Left renal pelvis (tissue), 4 donors: ENCODE data around the gene HOXA1. TPM values are rescaled to one million over a fixed set of nuclear protein-coding genes. Genes with fewer than 3 reads are reported as not detected.

Experiments used
- DNase-seq, 4 donors: peaks; one replicate each; pipeline ENCODE4 v3.0.0-alpha.2; 2013; ENCODE audit warnings: low read depth in 4 of 4, low spot score in 3 of 4
- polyA plus RNA-seq, 4 donors: library from polyadenylated mRNA; unstranded; fragments of 120-200 nt; gene quantifications; one replicate each; pipeline ENCODE4 v1.2.1, GENCODE V29; 2013; ENCODE audit not compliant: insufficient read length in 4 of 4

The HOXA1 gene
- polyA plus RNA-seq, 4 donors, result 2.6 to 4.0 (median 3.0) TPM

DNA sequence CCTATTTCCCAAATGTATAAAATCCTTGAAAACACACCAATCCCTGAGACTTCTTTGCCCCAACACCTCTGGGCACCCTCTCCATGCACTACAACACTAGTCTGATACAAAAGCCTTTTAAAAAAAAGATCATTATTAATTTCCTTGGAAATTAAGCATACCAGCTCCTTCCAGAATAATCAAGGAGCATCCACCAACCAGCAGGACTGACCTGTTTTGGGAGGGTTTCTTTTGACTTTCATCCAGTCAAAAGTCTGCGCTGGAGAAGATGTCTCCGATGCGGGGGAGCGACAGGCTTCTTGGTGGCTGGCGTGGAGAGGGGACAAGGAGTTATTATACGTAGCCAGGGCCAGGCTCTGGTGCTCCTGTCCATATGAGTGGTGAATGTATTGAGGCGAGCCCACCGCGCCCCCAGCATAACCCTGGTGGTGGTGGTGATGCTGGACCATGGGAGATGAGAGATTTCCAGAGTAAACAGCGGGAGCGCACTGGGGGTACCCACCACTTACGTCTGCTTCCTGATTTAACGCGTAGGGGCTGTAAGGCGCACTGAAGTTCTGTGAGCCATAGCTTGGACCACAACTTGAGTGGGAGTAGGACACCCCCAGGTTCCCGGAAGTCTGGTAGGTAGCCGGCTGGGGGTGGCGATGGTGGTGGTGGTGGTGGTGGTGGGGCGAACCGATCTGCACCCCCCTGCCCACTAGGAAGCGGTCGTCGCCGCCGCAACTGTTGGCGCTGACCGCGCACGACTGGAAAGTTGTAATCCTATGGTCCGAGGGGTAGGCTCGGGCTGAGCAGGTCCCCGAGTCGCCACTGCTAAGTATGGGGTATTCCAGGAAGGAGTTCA lies 527 bp downstream of the HOXA1 start:
- peak in 1 of 4 donors; percentile 29 for DNase-seq

DNA sequence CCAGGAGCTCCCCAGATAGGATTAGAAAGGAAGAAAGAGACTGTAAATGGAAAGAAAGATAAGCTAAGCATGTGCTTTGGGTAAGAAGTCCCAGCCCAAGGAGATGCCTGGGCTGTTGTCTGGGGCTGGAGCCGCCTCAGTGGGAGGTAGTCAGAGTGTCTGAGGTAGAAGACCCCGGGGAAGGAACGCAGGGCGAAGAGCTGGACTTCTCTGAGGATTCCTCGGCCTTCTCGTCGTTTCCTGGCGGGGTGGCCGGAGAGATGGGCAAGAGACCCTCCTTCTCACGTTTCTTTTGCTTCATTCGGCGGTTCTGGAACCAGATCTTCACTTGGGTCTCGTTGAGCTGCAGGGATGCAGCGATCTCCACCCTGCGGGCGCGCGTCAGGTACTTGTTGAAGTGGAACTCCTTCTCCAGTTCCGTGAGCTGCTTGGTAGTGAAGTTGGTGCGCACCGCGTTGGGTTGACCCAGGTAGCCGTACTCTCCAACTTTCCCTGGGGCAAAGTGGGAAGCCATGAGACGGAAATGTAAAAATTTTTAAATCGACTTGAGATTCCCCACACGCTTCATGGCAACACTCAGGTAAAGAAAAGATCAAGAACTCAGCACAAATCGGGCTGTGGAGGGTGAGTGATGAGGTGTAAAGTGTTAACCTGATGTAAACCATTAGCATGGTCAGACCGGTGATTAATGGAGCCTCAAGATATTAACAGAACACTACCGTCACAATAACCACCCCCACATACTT lies 1.3 kb downstream of the HOXA1 start:
- DNase-seq, result no peak

DNA sequence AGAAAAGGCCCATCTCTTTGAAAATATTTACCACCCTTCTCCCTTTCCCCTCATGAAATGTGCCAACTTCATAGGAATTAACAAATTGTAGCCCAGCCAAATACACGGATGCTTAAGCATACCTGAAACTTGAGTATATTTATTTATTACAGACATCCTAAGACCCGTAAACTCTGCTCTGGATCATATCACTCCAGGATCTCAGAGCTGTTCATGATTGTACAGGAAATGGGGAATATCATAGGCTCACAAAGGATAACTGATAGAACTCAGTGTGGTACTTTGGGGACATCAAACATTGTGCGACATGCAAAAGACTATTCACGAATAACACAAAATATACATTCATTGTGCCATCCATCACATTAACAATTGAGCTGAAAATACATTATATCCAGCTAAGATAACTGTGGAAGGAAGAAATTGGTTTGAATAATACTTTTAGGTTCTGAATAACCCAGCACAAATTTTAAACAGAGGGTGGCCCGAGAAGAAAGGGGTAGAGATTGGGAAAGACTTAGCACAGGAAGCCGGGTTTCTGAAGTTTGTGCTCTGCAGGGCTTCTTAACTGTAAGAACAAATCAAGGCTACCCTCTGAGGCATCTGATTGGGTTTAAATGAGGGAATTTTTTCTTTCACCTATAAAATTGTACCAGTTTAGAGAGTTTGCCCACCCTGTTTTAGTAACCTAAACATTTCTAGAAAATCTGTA lies 2.5 kb downstream of the HOXA1 start:
- DNase-seq, result no peak

DNA sequence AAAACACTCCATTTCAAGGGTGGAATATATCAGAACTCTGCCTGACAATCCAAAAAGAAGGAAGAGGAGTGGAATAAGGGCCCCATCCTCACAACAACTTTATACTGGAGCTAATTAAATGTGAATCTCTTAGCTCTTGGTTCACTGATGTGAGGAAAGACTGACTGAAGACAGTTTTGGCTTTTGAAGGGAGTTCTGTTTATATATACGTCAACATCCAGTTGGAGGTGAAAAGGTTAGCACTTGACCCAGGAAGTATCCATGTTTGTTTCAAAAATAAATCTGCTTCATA lies 3.0 kb downstream of the HOXA1 start:
- DNase-seq, result no peak

DNA sequence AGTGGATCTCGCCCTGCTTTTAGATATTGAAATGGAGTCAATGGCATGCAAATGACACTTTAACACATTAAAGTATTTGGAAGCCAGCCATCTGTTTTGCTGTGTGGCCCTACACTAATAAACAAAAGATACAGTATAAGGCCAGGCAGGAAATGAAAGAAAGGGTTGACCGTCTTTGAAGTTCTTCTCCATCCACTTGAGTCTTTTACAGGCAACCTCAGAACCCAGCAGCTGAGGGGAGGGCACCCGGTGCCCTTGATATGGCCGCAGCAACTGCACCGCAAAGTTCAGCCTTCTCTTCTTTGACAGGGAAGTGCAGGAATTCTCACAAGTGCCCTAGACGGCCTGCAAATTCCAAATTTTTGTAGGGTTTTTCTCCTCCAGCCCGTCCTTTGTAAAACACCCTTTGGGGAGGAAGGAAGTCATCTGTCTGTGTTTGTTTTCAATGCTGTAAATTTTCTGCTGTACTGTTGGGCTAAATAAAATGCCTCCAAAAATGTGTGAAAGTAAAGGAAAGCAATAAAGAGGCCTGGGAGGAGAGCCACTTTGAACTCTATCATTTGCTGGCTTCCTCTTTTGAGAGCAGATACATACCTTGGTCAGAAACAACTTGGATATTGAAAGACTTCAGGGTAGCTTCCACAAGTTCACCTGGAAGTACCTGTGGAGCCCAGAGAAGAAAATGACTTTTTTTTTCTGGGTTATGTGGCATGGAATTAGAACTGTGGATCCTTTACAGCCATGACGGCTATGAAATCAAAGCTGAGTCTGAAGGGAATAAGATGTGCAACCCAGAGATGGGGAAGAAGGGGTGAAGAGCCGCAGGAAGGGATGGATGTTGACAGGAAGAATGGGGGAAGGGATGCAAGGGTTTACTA lies 3.6 kb downstream of the HOXA1 start:
- DNase-seq, result peak in 1 of 4 donors; percentile 53

GRCh38 chr7:27091105-27091504 lies 4.7 kb downstream of the HOXA1 start:
- DNase-seq, result no peak

DNA sequence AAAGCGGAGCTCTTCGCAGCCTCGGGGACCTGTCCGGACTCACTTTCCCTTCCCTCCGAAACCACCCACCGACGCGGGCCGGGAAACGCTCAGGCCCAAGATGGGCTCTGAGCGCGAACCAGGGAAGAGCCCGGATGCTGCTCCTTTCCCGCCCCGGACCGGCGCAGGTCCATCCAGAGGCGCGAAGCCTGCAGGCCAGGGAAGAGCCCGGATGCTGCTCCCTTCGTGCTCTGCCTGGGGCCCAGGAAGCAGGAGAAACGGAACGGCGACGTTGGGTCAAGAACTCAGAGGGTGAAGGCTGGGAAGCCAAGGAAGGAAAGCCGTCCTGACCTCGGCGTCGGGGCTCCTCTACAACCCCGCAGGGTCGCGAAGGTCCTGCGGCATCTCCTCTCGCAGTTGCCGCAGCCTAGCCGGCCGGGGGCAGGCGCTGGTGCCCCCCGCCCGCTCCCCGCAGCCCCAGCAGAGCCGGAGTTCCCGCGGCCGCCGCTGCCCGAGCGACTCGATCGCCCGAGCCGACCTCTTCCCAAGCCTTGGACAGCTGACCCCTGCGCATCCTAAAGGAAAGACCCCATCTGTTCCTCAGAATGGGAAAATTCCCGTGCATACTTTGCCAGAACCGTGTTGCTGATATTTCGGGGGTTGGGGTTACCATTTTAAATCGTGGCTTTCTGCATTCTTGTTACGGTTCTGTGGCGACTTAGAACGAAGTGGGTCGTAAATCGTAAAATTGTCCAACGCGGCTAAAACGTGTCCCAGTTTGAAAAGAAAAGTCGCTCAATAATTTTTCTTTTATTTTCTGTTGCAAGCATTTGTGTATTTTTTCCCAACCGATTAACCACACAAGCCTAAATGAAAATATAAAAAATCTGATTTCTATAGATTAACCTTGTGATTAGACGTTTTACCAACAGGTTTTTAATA lies 7.5 kb downstream of the HOXA1 start:
- no peak for DNase-seq

GRCh38 chr7:27083646-27084045 lies 12.2 kb downstream of the HOXA1 start:
- no peak for DNase-seq

DNA sequence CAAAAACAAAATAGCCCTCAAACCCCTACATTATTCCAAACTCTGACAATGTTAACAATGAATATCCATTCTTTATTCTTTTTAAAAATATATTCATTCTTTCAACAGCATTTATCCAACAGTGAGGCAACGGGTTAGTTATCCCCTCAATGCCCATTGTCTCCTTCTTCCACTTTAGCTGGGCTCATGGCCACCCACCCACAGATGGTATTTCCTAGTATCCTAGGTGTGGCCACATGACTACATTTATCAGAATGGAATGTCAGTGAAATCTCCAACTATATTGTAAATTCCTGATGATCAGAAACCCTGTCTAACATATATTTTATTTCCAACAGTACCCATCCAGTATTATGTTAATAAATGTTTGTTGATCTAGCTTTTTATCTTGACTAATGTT lies 13.6 kb downstream of the HOXA1 start:
- no peak for DNase-seq

DNA sequence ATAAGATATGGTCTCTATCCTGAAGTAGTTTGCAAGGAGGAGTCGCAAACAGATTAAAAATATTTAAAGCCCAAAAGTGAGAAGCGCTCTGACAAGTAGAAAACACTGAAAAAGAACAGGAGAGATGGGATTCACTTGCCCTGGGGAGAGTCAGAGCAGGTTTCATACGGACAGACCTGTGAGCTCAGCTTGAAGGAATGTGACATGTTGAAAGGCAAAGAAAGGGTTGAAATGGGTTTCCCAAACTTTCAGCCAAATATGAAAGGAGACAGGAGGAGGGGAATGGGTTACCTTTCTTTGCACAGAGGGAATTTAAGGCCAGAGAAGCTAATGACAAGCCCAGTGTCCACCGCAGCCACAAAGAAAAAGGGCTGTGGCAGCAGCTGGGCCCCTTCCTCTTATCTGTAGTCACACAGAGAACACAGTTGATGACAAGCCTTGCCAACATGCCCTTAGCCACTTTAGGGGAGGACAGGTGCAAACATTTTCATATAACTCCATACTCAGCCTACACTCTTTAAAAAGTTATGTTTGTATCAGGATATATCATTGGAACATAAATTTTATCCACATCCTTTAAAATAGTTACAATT lies 14.9 kb downstream of the HOXA1 start:
- DNase-seq, result no peak

- DNase-seq, result no peak
Observed at GRCh38 chr7:27079234-27079975, 16.4 kb downstream of the HOXA1 start.

DNA sequence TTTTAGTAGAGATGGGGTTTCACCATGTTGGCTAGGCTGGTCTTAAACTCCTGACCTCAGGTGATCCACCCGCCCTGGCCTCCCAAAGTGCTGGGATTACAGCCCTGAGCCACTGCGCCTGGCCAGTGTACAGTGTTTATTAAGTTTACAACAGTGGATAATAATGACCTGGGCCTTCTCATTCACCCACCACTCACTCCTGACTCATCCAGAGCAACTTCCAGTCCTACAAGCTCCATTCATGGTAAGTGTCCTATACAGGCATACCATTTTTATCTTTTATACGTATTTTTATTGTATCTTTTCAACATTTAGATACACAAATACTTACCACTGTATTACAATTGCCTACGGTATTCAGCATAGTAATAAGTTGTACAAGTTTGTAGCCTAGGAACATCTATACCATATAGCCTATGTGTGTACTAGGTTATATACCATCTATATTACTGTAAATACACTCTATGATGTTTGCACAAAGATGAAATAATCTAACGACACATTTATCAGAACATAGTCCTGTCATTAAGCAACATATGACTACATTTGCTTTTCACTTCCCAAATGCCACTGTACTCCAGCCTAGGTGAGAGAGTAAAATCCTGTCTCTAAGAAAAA lies 17.1 kb downstream of the HOXA1 start:
- no peak for DNase-seq

DNA sequence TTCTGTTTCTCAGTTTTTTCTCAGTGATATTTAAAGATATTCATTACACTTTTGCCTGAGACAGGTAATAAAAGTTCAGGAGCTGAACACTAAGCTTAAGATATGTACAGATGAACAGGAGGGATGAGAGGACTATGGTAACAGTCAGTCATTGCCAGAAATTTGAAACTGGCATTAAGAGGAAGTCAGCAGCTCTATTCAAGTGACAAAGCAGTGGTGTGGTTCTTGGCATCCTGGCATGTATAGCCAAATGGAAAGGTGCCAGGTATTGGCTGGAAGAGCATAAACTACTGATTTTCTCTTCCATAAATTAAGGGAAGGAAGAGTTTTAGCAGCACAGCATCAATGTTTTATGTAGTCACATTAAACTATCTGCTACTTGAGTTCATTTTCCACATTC lies 22.7 kb downstream of the HOXA1 start:
- no peak for DNase-seq

- DNase-seq, result no peak
Observed at GRCh38 chr7:27071622-27072390, 24.0 kb downstream of the HOXA1 start.

GRCh38 chr7:27068259-27068658 lies 27.5 kb downstream of the HOXA1 start:
- no peak for DNase-seq

DNA sequence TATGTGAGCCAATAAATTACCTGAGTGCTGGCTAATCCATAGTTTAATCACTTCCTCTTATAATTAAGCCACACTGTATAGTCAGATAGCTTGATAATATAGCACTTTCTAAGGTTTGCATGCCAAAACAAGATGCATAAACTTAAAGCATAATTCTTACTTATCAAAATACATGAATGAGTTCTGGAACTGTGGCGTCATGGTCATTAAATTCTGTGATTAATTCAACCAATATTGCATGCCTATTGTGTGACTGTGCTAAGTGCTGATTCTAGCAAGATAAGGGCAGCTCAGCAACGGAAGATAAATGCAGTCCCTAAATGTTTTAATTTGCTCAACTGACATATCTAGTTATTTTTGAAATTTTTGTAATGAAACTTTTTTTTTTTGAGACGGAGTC lies 29.7 kb downstream of the HOXA1 start:
- DNase-seq, result no peak

- DNase-seq, result no peak
Observed at GRCh38 chr7:27065709-27066108, 30.1 kb downstream of the HOXA1 start.
